Lower leg skin (tissue), 4 donors: ENCODE data around the gene TGFBI. TPM values are rescaled to one million over a fixed set of nuclear protein-coding genes. Genes with fewer than 3 reads are reported as not detected.

Experiments
- DNase-seq, 2 donors: peaks; one replicate each; pipeline ENCODE4 v3.0.0-alpha.2; 2019; ENCODE audit warnings: low spot score in 2 of 2
- H3K4me3 ChIP-seq: fragments of 200-600 bp; sonication (generic); 2 replicates; pipeline ENCODE4 v1.5.1; 2017; ENCODE audit warnings: mild to moderate bottlenecking, low read depth; ENCODE audit not compliant: poor library complexity, severe bottlenecking
- POLR2A ChIP-seq, 2 donors: fragments of 450-650 bp; IDR thresholded peaks; one replicate each; pipeline ENCODE4 v1.6.1; 2016 to 2017; ENCODE audit warnings: antibody characterized with exemption in 2 of 2, mild to moderate bottlenecking in 1 of 2, moderate library complexity in 1 of 2
- WGBS, 2 donors: methylation state at CpG; one replicate each; pipeline ENCODE4 v1.1.5; 2018; 5-methylcytosine and 5-hydroxymethylcytosine counted together
- intact Hi-C: fragments of 100-400 bp; cut with DNase I; formaldehyde crosslinking; loops from one replicate; pipeline ENCODE4 v1.15.0; 2023; ENCODE audit warnings: low total_unique reads
- total RNA-seq, 4 donors: library from RNA; depleted of rRNA; stranded (reverse); fragments of >200 nt; gene quantifications; one replicate each; pipeline ENCODE4 v1.1.0, GENCODE V29; 2016
- TF ChIP-seq, protein P1 (sequence below), 3 donors: fragments of 450-650 bp; IDR thresholded peaks; one replicate each; pipeline ENCODE4 v1.5.1; 2016; ENCODE audit warnings: antibody characterized with exemption in 3 of 3, mild to moderate bottlenecking in 3 of 3, moderate library complexity in 2 of 3

TGFBI gene
- total RNA-seq, 4 donors from 2014 or later = 312 to 829 (median 484) TPM

DNA sequence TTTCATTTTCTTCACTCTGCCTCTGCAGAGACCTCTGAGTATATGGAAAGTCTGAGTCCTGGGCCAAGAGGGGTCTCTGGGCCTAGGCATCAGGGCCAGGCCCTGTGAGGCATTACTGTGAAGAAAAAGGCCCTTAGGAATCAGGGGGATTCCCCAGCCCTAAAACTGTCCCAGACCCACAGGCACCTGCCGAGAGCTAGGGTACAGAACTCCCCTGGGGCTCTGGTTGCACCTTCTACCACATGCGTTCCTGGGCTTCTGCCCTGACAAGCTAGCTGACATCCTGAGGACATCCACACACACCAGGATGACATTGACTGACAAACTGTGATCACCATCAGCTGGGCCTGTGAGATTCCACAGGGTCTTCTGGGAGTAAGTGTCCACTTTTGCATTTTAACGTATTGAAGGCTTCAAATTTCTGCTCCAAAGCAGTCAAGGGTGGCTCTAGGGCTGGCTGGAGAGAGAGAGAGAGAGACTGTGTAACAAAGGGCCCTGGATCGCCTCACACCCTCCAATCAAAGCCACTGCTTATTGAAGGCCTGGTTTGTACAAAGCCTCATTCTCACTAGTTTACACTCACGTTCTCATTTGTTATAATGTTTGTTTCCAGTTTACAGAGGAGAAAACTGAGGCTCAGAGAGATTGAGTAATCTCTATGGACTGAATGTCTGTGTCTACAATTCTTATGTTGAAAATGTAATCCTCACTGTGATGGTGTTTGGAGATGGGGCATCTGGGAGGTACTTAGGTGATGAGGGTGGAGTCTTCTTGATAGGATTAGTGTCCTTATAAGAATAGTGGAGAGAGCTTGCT lies 45.1 kb downstream of the TGFBI start:
- H3K4me3 ChIP-seq = no peak overlapping the region
- DNase-seq = no peak
- intact Hi-C loops = no loop called here
- TF ChIP-seq, protein P1, sequence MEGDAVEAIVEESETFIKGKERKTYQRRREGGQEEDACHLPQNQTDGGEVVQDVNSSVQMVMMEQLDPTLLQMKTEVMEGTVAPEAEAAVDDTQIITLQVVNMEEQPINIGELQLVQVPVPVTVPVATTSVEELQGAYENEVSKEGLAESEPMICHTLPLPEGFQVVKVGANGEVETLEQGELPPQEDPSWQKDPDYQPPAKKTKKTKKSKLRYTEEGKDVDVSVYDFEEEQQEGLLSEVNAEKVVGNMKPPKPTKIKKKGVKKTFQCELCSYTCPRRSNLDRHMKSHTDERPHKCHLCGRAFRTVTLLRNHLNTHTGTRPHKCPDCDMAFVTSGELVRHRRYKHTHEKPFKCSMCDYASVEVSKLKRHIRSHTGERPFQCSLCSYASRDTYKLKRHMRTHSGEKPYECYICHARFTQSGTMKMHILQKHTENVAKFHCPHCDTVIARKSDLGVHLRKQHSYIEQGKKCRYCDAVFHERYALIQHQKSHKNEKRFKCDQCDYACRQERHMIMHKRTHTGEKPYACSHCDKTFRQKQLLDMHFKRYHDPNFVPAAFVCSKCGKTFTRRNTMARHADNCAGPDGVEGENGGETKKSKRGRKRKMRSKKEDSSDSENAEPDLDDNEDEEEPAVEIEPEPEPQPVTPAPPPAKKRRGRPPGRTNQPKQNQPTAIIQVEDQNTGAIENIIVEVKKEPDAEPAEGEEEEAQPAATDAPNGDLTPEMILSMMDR (IDR thresholded peaks at IDR 0.05) = no peak
- no peak for TF ChIP-seq POLR2A (IDR thresholded peaks at IDR 0.05)
- 78 to 81% methylated on average over 5 of the region's 5 CpGs for WGBS, 2 donors

DNA sequence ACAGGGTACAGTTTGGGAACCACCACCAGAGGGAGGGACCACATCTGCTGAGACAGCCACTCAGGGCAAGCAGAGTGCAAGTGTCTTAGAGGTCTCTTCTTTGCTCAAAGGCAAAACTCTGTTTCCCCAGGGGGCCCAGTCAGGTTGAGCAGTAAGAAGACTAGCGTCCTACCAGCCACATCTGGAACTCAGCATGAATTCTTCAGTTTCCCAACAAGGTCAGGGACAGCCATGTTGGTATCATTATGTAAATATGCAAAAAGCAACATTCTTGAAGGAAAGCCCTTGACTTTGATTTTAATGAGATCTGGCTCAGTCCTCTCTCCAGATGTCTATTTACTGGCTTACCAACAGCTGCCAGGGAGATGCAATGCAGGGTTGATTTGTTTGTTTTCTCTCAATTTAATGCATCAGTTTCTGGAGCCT lies 46.7 kb downstream of the TGFBI start:
- DNase-seq = no peak

DNA sequence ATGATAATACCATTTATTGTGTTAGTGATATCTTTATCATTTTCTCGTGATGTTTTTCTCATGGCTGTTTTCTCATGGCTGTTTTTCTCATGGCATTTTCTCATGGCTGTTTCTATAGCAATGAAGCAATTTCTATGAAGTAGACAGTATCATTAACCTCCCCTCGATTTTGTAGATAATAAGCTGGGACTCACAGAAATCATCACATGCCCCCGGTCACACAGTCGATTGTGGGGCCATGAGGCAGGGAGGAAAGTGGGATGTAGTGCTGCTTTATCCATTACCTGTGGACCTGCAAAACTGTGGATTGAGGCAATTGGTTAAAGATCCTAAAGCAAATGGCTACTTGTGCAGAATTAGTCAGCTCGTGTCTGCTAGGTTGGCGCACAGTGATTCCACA lies 47.3 kb downstream of the TGFBI start:
- no peak overlapping the region for H3K4me3 ChIP-seq
- TF ChIP-seq, protein P1 (IDR thresholded peaks at IDR 0.05) = no peak
- no peak for TF ChIP-seq POLR2A (IDR thresholded peaks at IDR 0.05)
- DNase-seq = no peak
- WGBS, 2 donors = 61 to 75% methylated on average over 6 of the region's 6 CpGs
- intact Hi-C loops = no loop called here

More for the DNA sequence above, 46.7 kb downstream of the TGFBI start:
- no peak overlapping the region for H3K4me3 ChIP-seq
- TF ChIP-seq, protein P1 (IDR thresholded peaks at IDR 0.05) = no peak
- TF ChIP-seq POLR2A (IDR thresholded peaks at IDR 0.05) = no peak
- 53 to 67% methylated on average over 1 of the region's 1 CpG for WGBS, 2 donors
- intact Hi-C loops = no loop called here

DNA sequence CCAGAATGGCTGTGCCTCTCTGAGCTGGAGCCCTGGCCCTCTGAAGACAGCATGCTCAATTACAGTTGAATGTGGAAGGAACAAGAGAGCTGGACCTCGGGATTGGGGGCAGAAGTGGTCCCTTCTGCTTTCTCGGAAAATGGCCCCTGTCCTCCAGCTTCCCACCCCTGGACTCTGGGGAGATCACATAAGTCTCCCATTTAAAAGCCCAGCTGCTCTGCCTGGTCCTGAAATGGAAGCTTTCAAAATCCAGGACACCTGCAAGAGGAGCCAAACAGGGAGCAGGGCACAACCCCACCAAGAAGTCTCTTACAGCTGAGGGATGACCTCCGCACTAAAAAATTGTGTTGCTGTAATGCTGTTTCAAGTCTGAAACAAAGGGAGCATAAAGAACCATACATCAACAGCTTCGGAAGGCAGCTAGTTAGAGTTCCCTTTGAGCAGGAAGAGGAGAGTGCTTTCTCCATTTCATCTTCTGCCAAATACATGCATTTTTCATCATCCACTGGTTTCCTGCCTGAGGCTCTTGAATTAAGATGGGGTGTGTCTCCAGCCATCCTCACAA lies 48.2 kb downstream of the TGFBI start:
- no peak for TF ChIP-seq POLR2A (IDR thresholded peaks at IDR 0.05)
- TF ChIP-seq, protein P1 (IDR thresholded peaks at IDR 0.05) = no peak
- intact Hi-C loops = no loop called here
- no peak overlapping the region for H3K4me3 ChIP-seq
- no peak for DNase-seq
- WGBS, 2 donors = 80 to 90% methylated on average over 4 of the region's 4 CpGs

DNA sequence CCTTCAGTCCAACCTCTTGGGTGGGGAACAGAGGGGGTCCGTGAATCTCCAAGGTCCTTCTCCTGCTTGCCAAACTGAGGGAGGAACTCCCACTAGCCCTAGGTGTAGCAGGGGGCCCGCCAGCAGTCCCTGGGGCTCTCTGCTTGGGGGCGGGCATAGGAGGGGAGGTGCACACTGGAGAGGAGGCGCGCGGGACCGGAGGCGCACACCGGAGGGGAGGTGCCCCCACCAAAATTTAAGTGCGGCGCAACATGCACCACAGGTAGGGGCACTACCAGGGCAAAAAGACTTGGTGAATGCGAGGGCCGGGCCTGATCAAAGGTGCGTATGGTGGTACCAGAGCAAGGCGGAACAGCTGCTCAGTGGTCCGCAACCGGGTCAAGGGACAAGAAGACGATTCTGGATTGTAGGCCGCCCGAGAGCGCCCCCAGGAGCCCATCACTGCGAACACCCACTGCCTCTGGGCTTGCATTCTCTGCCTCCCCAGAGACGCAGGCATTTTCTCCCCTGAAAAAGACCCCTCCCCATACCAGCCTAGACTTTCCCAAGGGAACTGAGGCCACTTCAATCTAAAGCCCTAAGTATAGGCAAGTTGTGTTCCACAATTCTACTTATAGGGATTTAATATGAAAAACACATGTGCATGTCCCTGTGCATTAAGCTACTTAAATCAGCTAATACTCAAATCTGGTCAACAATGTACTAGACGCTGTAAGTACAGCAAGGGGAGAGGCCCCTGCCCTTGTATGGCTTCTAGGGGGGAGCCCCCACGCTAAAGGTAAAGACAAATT lies 50.6 kb downstream of the TGFBI start:
- intact Hi-C loops = no loop called here
- no peak for DNase-seq
- 78 to 79% methylated on average over 25 of the region's 25 CpGs for WGBS, 2 donors
- no peak overlapping the region for H3K4me3 ChIP-seq
- TF ChIP-seq, protein P1 (IDR thresholded peaks at IDR 0.05) = no peak
- TF ChIP-seq POLR2A (IDR thresholded peaks at IDR 0.05) = no peak
